GM18868 (cell line): ENCODE data around the gene MAT1A.
A peak's percentile ranks its signal among the peaks of the same experiment; 100 is the strongest.
"Not testable (repeated sequence)": the region's sequence is repeated elsewhere in the genome, so short reads cannot be mapped to it uniquely, and the experiment has no call there.

Experiments used
- ATAC-seq: cut with Tn5 transposase; IDR thresholded peaks from one replicate; pipeline ENCODE4 v1.9.1; 2021; ENCODE audit warnings: mild to moderate bottlenecking, moderate library complexity; ENCODE audit not compliant: unreplicated experiment

MAT1A gene

DNA sequence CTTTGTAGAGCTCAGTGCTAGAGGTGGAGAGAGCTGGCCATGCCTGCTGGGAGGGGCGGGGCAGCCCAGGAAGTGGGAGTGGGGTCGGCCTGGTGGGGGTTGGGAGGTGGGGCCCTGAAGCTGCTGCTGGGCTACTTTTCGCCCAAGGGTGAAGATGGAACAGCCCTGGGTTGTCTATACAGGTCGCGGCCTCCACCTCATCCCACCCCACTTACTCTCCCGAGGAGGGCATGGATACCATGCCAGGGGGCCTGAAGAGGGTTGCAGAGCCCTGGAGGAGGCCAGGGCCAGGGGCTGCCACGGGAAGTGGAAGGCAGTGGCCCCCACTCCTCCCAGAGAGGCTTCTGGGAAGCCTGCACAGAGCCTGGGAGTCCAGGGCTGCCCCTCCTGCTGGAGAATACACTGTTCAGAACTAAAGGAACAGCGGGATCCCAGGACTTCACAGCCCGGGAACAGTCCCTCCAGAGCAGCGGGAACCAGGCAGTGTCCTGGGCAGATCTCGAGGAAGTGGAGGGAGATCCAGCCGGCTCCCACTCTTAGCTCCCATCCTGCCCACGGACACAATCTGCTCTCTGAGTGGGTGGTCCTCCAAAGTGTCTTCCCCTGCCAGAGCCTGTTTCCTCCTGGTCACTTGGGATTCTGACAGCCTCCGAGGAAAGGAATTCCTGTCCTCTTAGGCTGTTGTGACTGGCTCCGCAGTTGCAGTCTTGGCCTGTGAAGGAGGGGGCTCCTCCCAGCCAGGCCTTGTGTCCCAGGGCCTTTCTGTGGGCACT is 23.5 kb downstream of the MAT1A start:
- ATAC-seq: no peak

DNA sequence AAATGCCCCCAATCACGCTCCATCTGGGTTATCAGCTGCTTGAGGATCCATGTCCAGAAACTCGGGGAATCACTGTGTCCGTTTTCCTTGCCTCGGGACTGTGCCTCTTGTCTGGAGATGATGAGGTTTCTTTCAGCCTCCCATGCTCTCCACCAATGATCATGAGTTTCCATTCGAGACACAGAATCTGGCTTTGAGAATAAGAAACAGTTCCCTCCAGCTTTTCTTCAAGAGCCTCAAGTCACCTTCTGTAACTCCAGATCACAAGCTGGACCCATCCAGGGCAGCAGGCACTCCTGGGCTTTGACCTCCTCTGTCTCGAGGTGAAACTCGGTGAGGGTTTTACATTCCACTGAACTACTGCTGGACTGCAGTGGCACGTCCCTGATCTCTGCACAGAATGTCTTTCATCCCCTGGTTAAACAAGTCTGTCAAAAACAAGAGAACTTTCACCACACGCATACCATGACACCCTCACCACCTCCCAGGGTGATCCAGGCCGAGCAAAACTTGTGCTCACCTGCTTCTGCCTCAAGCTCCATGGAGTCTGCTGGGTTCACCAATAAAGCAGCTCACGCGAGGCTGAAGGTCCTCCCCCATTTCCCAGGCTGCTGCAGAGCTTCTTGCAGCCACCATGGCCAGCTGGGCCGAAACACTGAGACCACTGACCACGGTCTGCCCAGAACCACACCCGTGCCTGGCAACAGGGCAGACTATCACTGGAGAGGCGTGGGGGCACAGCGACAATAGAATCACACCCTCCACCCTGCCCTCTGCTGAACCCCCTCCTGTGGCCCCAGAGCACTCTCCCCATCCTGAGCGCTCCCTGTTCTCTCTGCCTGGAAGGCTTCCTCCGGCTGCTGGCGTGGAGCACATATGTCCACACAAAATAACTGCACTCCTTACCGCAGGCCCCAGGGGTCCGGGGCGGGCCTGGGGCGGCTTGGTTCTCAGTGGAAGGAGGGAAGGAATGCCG is 25.1 kb downstream of the MAT1A start:
- no peak for ATAC-seq

DNA sequence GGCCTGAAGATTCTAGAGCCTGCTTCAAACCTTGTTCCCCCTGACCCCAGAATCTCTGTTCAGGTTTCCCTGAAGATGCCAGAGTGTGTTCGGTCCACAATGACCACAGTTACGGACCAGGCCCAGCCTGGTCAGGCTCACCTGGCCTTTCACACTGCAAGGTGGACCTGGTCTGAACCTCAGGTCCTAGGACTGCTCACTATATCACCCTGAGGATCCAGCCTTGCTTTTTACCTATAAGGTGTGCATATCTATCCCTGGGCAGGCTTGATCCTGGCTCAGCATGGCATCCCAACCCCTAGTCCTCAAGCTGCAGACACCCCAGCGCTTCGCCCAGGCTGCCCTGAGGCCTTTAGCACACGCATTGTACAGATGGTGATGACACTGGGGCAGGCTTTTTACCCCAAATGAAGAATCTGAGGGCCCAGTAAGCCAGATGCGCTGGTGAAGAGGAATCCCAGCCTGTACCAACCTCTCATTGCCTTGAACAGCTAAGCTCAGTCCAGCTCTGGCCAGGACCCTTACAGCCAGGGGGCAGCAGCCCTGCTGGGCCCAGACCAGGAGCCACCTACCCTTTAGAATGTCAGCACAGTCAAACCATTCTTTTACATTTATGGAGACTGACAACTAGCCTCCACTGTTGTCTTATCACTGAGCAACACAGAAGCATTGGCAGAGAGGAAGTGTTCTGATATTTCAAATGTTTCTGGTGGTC is 28.0 kb downstream of the MAT1A start:
- ATAC-seq: no peak

DNA sequence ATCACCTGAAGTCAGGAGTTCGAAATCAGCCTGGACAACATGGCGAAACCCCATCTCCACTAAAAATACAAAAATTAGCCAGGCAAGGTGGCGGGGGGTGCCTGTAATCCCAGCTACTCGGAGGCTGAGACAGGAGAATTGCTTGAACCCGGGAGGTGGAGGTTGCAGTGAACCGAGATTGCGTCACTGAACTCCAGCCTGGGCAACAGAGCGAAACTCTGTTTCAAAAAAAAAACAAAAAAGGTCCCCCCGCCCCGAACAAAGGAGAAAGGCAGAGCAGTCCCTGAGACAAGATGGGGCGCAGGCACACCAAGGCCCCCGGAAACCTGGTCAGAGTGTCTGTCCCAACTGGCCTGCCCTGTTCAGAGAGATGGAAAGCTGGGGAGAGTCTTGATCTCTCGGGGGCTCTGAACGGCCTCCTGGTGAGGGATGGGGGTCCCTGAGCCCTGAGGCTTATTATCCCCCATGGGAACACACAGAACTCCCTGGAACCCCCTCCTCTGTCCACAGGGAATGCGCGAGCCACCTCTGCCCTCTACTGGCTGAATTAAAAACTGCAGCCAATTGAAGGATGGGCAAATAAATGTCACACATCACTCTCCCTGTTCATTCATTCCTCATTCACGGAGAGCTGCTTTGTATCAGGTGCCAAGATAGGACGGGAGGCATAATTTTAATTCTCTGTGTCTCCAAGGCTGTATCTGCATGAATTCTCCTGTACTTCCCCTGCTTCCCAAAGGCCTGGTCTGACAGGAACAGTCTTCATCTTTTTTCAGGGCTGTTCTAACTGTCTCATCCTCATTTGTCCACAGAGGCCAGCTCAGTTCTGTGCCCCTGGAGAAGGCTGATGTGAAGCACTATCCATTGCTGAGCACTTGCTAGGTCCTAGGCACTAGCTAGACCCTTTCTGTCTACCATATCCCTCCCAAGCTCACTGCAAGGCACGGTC is 28.9 kb downstream of the MAT1A start:
- peak; percentile 45 for ATAC-seq

DNA sequence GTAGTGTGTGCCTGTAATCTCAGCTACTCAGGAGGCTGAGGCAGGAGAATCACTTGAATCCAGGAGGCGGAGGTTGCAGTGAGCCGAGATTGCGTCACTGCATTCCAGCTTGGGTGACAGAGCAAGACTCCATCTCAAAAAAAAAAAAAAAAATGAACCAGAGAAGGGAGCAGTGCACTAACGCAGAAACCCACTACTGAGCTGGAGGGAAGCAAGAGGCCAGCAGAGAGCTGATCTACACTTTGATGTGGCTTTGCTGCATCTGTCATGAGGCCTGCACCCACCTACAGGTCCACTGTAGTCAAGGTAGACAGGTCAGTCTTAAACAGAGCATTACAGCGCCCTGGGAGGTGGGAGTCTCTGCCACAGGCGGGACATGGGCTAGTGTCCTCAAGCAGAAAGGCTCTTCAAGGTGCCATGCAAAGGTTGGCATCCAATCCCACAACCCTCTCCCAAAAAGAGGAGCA is 30.0 kb downstream of the MAT1A start:
- no peak for ATAC-seq

DNA sequence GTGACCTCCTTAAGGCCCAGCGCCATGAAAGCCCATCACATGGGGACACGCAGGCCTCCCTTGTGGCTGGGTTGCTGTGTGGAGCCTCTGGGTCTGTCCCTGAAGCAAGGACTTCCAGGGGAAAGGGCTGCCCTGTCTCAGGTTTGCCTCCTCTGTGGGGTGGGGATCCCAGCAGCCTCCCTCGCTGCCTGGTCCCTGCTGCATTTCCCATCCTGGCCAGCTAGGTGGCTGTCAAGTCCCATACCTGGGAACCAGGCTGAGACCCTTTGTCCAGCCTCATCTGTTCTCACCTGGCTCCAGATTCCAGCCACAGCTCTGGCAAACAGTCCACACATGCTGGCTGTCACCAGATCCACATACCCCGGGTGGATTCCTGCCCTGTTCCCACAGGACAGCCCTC is 32.7 kb downstream of the MAT1A start:
- ATAC-seq: peak; percentile 46

DNA sequence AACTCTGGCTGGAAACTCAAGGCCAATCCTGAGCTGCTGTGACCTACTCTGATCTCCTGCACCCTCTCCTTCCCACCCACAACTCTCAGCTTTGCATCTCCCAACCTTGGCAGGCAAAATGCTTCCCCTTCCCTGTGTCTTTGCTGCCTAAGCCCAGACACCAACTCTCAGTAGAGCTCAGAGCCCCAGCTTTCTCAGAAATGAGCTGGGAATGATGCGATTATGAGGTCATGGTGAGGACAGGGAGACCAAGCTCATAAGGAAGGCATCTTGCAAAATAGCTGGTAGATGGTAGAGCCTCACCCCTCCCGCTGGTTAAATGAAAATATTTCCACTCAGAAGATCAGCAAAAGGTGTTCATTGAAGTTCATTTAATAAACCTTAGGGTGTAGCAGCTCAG is 34.7 kb downstream of the MAT1A start:
- not testable (repeated sequence) for ATAC-seq

DNA sequence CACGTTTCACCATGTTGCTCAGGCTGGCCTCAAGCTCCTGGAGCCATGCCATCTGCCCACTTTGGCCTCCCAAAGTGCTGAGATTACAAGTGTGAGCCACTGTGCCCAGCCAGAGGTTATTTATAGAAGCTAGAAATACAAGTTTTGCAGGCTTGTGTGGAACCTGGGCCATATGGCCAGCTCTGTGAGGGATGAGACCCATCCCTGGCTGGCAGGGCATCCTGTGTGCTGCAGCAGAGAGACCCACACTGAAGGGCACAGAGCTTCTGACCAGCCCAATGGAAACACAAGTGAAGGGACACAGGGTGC is 35.5 kb downstream of the MAT1A start:
- not testable (repeated sequence) for ATAC-seq

DNA sequence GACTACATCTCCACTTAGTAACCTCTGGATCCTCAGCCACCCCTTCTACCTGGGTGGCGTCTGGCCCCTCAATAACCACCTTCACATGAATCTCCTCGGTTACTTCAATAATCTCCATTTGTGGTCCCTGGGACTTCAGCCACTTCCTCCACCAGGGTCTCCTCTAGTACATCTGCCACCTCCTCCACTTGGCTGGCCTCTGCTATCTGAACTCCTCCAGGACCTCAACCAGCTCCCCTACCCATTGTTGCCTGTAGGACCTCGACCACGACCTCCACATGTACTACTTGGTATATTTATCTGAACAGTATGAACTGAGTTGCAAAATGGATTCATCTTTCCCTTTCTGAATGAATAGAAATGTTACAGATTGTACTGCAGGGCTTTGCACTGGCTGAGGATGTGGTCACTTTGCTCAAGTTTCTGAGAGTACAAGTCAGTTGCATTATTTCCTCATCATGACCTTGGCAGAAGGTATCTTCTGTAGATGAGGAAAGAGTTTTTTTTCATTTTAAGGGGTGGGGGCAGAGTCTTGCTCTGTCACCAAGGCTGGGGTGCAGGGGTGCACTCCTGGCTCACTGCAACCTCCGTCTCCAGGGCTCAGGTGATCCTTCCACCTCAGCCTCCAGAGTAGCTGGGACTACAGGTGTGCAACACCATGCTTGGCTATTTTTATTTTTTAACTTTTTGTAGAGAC is 36.0 kb downstream of the MAT1A start:
- peak; percentile 49 for ATAC-seq

DNA sequence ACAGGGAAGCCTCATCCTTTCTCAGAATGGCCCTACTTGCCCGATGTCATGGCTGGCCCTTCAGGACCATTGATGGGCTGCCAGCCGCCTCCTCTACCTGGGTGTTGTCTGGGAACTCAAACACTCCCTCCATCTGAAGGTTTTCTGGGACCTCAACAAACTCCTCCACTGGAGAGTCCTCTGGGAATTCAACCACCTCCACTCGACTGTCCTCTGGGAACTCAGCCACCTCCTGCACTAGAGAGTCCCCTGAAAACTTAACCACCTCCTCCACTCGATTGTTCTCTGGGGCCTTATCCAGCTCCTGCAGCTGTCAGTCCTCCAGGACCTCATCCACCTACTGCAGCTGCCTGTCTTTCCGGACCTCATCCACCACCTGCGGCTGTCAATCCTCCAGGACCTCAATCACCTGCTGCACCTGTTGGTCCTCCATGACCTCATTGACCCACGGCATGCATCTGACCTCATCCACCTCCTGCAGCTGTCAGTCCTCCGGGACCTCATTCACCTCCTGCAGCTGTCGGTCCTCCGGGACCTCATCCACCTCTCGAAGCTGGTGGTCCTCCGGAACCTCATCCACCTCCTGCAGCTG is 37.1 kb downstream of the MAT1A start:
- ATAC-seq: no peak

DNA sequence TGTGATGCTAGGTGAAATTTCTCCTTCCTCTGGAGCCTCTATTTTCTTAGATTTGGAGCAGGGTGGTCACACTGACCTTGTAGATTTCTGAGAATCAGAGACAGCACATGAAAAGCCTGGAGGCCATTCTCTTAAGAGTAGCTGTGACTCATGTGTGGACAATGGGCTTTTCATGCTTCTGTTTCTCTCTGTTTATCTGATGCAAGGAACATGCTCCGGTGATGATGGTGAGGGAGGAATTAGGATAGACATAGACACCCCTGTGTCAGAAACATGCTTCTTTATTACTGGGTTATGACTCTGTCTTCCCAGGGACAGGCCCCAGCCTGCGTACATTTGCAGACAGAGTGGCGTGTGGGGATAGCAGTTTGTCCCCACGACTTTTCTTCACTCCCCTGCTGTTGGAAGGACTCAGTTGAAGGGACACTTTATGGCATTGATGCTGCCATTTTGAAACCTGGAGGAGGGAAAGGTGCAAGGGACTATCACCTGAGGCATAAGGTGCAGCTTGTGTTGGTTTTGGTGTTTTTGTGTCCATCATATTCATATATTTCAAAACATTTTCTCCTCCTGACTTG is 37.7 kb downstream of the MAT1A start:
- ATAC-seq: not testable (repeated sequence)

DNA sequence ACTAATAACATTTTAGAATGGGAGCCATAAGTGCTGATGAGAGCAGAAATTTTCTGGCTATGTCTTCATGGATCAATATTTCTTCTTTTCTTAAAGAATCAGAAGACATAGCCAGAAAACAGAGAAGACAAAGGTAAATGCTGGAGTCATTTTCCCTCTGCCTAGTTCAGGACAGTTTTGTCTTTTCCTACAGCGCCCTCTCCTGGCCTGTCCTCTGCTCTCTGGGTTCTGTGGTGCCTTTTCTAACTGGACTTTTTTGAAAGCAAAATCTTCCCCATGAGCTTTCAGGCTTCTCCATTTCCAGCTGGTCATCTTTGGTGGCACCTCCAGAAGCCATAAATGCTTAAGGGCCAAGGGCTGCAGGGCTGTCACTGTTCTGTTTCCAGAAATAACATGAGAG is 39.1 kb downstream of the MAT1A start:
- peak; percentile 52 for ATAC-seq

DNA sequence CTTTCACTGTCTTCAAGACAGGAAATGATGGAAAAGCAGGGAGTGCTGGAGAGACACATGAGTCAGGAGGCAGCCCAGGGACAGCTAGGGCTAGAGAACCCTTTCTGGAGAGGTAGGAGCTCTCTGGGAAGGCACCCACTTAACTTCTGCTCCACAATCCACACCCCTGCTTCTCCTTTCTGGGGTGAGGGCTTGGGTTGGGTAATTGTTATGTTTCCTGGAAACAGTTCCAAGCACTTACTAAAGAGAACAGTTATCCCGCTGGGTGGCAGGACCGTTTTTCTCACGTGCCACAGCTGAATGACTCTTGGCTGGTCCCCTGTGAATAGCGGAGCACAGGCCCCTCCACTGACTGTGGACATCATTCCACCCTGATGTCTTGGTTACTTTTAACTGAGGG is 39.6 kb downstream of the MAT1A start:
- not testable (repeated sequence) for ATAC-seq

DNA sequence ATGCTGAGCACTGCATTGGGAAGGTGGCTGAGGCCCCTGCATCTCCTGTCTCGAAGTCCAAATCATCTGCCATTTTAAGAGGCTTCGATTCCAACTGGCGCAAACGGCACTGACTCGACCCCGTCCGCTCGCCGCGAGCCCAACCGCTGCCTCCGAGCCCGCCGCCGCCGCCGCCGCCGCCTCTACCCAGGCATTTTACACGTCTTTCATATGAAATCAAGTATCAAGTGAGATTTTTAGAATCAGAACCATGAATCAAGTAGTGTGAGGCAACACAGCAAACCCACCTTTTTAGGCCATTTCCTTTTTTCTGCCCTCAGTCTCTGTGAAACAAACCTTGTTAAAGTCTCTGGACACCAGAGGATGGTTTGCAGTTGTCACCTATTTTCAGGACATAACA is 41.8 kb downstream of the MAT1A start:
- ATAC-seq: not testable (repeated sequence)

DNA sequence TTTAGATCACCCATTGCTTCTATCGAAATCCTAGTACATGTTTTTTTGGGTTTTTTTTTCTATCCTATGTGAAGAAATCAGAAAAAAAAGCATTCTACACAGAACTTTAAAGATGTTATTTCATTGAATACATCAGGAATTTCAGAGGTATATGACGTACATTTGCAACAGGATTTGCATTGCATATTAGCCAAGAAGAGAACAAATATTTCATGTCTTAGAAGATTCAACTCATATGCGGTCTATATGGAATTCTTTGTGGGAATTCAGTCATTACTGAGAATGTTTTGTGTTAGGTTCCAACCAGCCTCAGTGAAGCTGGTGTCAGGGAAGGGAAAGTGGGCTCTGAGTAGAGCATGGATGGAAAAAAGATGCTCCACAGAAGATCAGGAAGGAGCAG is 45.1 kb downstream of the MAT1A start:
- ATAC-seq: not testable (repeated sequence)

DNA sequence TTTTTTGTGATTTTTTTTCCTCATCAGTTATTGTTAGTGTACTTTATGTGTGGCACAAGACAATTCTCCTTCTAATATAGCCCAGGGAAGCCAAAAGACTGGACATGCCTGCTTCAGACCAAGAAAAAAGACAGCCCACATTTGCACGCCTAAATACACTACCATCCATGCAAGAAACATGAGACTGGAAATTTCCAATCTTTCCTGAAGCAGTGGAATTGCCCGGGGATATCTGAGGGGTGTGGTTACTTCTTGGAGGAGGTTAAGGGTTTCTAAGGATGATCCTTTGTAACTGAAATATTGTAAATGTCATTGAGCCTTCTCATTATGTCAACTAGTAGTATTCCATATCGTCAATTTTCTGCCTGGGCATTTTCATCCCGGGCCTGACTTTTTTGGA is 47.1 kb downstream of the MAT1A start:
- ATAC-seq: not testable (repeated sequence)

DNA sequence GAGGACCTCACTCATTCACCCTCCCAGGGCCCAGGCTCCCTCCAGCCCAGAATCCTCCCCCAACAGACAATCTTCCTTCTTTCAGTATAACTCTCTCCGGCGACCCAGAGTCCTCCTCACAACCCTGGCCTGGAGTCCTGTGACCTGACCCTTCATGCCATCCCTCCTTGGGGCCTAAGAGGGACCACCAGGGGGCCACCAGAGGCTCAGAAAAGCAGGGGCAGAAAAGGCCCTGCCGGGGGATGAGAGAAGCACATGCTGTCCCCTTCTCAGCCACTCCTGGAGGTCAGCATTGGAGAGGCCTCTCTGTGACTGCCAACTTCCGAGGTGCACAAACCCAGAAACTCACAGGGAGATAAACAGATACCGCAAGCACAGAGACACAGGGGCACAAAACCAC is 53.0 kb downstream of the MAT1A start:
- ATAC-seq: not testable (repeated sequence)

DNA sequence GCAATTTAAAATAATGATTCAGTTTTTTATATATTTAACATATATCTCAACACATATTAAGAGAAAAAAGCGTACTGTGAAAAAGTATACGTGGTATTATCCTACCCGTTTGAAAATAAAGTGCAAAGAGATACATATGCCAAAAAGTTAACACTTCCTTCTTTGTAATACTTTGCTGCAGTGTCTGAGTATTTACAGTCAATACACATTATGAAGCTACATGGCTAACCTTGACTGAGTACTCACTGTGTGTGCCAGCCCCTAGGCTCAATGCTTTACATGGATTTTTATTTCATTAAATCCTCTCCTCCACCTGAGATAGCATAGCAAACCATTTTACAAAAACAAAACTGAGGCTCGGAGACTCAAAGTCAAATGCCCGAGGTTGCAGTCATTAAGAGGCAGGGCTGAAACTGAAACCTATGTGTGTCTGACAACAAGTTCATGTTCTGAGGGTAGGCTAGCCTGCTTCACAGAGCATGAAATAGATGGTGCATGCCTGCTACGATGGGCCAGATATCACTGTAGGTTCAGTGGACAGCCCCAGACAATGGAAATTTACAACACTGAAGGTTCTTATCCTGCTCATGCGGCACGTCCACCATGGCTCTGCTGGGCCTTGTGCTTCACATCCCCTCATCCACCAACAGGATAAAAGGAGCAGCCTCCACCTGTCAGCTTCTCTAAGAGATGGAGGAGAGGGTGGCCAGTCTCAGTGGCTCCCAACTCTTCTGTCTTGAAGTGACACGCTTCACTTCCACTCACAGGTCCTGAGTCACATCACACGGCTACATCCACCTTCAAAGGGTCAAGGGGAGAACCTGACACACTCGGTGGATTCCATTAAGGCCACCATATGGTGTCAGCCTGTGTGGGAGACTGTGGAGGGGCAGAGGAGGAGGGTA is 54.9 kb downstream of the MAT1A start:
- ATAC-seq: peak; percentile 100
